WTC11 (cell line): ENCODE measurements around the gene CCDC141.

Experiments used
- AFF4 ChIP-seq: sonication (generic); formaldehyde crosslinking; IDR thresholded peaks from 2 replicates; pipeline ENCODE4 v1.8.1; 2023; ENCODE audit warnings: mild to moderate bottlenecking, missing genetic modification reagents, borderline replicate concordance
- ARID4B ChIP-seq: sonication (generic); formaldehyde crosslinking; IDR thresholded peaks from 2 replicates; pipeline ENCODE4 v1.8.0; 2023; ENCODE audit warnings: missing genetic modification reagents, mild to moderate bottlenecking, borderline replicate concordance
- ATF1 ChIP-seq: sonication (generic); formaldehyde crosslinking; IDR thresholded peaks from 2 replicates; pipeline ENCODE4 v1.8.1; 2023; ENCODE audit warnings: mild to moderate bottlenecking, moderate library complexity, missing genetic modification reagents
- ATF3 ChIP-seq: sonication (generic); formaldehyde crosslinking; conservative IDR thresholded peaks from 2 replicates; pipeline ENCODE4 v1.8.1; 2022; ENCODE audit warnings: mild to moderate bottlenecking, missing genetic modification reagents
- ATF6 ChIP-seq: sonication (generic); formaldehyde crosslinking; IDR thresholded peaks from 2 replicates; pipeline ENCODE4 v1.8.1; 2023; ENCODE audit warnings: mild to moderate bottlenecking, missing genetic modification reagents
- CBFB ChIP-seq: sonication (generic); formaldehyde crosslinking; IDR thresholded peaks from 2 replicates; pipeline ENCODE4 v1.8.1; 2022; ENCODE audit warnings: mild to moderate bottlenecking, low read depth, missing genetic modification reagents
- CTCF ChIP-seq: fragments of 200-600 bp; IDR thresholded peaks from 2 replicates; pipeline ENCODE4 v1.8.0; 2022; ENCODE audit warnings: antibody characterized with exemption
- MLX ChIP-seq: sonication (generic); formaldehyde crosslinking; IDR thresholded peaks from 2 replicates; pipeline ENCODE4 v1.8.1; 2023; ENCODE audit warnings: mild to moderate bottlenecking, missing genetic modification reagents, moderate library complexity
- MXD4 ChIP-seq: fragments of 250-450 bp; sonication (Bioruptor Pico); IDR thresholded peaks from 2 replicates; pipeline ENCODE4 v1.8.0; 2021; ENCODE audit warnings: mild to moderate bottlenecking, moderate library complexity, borderline replicate concordance
- TCF7 ChIP-seq: sonication (generic); formaldehyde crosslinking; IDR thresholded peaks from 2 replicates; pipeline ENCODE4 v1.8.0; 2022; ENCODE audit warnings: mild to moderate bottlenecking, low read depth, missing genetic modification reagents, moderate library complexity
- ZNF219 ChIP-seq: sonication (generic); formaldehyde crosslinking; IDR thresholded peaks from 2 replicates; pipeline ENCODE4 v1.8.0; 2023; ENCODE audit warnings: missing genetic modification reagents, mild to moderate bottlenecking, borderline replicate concordance

- no peak for TF ChIP-seq ATF6
- TF ChIP-seq ATF1 (CRISPR knock-in tag): no peak
- no peak for TF ChIP-seq CTCF
- no peak for TF ChIP-seq ATF3
- no peak for TF ChIP-seq AFF4 (CRISPR knock-in tag)
- no peak for TF ChIP-seq TCF7
- no peak for TF ChIP-seq ARID4B (CRISPR knock-in tag)
- TF ChIP-seq MLX (CRISPR knock-in tag): no peak
- no peak for TF ChIP-seq ZNF219 (CRISPR knock-in tag)
- TF ChIP-seq CBFB: no peak
- TF ChIP-seq MXD4 (CRISPR knock-in tag): no peak
Measured at GRCh38 chr2:178946494-178946893, 103.4 kb downstream of the CCDC141 start.
